Stimulated activated CD4-positive, alpha-beta T cell treated with anti-CD3 and anti-CD28 coated beads, Interleukin-15, amount 100 ng/mL, for 24 hours (primary cell): ENCODE results near the gene NUP42.

Source experiments
- DNase-seq: peaks from one replicate; pipeline ENCODE4 v3.0.0-alpha.2; 2020

Gene NUP42

DNA sequence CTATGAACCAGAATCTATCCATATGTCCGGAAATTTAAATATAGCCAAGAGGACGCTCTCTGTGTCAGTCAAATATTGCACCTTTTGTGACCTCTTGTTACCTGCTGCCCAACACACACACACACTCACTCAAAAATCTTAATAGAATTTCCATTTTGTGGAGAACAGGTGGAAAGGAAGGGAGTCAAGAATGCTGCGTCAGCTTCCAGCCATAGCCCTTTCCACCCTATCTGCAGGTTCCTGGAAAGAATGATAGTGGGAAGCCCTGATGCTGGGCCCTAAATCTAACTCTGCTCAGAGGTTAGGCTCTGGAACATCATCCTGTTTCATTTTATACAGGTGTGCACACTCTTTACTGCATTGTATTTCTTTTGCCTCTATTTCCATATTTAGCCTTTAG lies 55.2 kb downstream of the NUP42 start:
- no peak for DNase-seq

DNA sequence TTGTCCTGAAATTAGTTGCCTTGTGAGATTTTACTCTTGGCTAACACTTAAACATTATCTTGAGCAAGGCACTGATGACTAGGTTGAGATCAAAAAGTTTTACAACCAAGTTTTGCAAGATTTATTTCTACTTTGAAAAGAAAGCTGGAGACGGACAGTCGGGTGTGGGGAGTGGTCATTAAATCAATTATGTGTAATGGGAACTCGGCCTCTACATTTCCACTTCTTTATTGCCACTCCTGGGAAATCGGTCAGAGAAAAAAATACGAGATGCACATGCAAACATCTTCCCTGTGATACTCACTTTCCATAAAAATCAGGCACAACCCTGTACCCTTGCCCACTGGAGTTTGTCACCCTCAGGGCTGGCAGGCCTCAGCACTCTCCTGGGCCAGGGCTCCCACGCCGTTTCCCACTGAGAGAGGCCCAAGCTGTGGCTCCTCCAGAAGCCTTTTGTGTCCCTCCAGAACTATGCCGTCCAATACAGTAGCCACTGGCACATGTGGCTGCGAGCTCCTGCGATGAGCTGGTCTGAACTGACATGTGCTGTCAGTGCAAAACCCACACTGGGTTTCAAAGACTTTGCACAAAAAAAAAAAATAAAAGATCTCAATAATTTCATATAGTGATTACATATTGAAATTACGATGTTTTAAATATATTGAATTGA lies 57.3 kb downstream of the NUP42 start:
- no peak for DNase-seq

DNA sequence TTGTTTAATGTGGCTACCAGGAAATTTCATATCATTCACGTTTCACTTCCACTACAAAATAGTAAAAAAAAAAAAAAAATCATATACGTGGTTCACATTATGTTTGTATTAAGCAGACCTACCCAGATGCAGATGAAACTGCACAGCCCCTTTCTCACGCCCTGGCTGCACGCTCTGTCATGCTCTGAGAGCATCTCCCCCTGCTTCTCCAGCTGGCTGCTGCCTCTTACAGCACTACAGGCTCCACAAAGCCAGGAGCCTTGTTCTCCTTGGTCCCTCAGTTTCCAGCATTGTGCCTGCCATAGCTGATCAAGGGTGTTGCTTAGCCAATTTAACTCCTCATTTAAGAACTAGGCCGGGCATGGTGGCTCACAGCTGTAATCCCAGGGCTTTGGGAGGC lies 57.9 kb downstream of the NUP42 start:
- DNase-seq = no peak

DNA sequence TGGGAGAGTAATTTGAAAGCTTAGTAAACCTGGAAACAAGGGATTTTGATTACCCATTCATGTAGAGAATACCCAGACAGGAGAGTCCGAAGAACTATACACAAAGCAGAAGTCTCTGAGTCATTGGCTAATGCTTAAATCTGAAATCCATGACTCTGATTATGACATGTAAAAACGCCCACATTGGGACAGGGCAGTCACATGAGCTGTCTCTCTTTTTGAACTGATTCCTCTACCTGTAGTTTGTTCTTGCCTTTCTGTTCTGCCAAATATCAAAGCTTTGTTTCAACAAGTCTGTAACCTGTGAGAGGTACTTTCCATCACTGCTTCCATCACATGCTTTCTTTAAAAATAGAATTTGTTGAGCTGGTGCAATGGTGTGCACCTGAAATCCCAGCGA lies 60.5 kb downstream of the NUP42 start:
- DNase-seq = no peak

DNA sequence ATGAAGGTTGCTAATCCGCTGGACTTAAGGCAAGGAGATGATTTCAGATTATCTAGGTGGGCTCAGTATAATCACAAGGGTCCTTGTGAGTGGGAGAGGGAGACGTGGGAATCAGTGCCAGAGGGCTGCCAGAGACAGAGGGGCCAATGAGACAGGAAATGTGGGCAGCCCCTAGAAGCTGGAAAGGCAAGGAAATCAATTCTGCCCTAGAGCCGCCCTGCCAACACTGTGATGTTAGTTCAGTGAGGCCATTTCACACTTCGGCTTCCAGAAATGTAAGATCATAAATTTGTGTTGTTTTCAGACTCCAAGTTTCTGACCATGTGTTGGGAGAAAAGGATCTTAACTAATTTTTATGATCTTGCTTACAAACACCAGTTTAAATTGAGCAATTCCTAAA lies 61.1 kb downstream of the NUP42 start:
- DNase-seq = no peak

DNA sequence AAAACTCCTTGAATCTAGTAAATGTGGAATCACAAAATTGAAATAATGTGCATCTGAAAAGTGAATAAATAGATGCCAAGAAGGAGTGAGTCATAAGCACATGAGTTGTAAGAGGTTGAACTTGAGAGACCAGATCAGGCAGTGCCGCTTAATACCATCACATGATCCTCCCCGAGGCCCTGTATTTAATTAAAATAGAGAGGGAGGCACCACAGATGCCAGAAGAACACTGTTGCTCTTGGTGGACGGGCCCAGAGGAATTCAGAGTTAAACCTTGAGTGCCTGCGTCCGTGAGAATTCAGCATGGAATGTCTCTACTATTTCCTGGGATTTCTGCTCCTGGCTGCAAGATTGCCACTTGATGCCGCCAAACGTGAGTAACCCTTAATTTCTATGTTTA lies 64.7 kb downstream of the NUP42 start, which contains the start of gene GPNMB:
Gene GPNMB (plus strand): TSS at position 221 of the 400 bp plus-strand sequence. CDS start 83 bp downstream, at position 304.
- no peak for DNase-seq

DNA sequence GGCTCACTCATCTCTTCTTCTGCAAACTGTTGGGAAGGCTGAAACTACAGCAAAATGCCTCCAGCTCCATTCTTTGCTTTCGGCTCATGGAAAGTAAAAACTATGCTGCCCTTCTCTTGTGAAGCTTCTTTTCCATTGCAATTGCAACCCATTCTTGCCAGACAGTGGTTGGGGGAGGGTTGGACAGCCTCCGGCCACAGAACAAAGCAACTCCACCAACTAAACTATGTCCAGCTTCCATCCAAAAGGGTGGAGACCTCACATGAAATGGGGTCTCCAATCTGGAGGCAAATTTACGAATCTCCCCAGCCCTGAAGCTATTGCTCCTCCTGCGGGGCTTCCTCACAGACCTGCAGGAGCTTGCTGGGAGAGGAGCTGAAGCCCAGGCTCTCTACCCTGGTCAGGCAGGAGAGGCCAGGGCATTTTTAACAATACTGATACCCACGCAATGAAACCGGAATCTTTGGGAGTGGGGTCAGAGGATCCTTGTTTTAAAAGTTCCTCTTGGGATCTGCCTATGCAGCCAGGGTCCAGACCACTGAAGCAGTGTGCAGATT lies 65.3 kb downstream of the NUP42 start:
- no peak for DNase-seq

DNA sequence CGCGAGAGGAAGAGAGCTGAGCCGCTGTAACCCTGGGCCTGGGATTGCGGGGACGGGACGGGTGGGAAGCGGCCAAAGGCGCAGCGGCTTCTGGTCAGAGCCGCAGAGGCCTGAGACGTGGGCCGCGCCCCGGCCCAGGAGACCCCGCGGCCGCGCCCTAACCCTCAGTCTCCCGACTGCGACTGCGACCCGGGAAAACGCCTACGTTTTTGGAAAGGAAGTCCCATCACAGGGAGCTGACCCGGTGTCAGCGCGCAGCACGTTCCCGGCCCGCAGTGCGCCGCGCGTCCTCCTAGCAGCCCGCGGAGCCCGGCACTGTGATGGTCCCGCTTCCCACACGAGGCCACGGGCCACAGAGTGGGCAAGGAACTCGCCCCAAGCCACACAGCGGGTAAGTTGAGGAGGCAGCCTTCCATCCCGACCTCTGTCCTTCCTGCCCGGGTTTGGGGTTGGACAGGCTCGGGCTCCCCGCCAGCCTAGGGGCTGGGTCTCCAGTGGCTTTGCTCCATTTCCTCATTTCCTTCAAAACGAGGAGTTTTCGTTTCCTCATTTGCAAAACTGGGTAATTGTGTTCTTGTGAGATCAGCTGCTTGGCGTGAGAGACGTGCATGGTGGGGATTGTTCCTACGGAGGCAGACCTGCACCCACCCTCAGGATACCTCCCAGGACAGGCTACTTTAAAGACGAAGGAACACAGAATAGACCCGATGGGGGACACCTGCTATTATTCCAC lies 65.9 kb downstream of the NUP42 start:
- no peak for DNase-seq

DNA sequence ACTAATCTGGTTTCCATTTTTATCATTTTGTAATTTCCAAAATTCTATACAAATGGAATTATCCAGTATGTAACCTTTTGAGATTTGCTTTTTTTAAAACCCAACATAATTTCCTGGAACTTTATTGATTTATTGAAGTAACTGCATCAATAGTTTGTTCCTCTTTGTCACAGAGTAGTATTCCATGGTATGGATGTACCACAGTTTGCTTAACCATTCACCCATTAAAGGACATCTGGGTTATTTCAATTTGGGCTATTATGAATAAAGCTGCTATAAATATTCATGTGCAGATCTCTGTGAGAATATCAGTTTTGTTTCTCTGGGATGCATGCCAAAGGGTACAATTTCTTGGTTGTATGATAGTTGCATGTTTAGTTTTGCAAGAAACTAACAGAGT lies 67.6 kb downstream of the NUP42 start:
- DNase-seq = no peak
